HG03175 (cell line): ENCODE results near the gene ADPRHL1.
"Not testable (repeated sequence)": the region's sequence is repeated elsewhere in the genome, so short reads cannot be mapped to it uniquely, and the experiment has no call there.

ENCODE experiments used
- ATAC-seq: cut with Tn5 transposase; IDR thresholded peaks from one replicate; pipeline ENCODE4 v1.9.1; 2021; ENCODE audit warnings: mild to moderate bottlenecking, moderate library complexity; ENCODE audit not compliant: unreplicated experiment

The ADPRHL1 gene

DNA sequence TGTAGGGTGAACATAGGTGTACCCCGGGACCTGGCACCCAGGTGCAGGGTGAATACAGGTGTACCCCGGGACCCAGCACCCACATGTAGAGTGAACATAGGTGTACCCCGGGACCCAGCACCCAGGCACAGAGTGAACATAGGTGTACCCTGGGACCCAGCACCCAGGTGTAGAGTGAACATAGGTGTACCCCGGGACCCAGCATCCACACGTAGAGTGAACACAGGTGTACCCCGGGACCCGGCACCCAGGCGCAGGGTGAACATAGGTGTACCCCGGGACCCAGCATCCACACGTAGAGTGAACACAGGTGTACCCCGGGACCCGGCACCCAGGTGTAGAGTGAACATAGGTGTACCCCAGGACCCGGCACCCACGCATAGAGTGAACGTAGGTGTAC, 17.4 kb downstream of the ADPRHL1 start:
- ATAC-seq = not testable (repeated sequence)

DNA sequence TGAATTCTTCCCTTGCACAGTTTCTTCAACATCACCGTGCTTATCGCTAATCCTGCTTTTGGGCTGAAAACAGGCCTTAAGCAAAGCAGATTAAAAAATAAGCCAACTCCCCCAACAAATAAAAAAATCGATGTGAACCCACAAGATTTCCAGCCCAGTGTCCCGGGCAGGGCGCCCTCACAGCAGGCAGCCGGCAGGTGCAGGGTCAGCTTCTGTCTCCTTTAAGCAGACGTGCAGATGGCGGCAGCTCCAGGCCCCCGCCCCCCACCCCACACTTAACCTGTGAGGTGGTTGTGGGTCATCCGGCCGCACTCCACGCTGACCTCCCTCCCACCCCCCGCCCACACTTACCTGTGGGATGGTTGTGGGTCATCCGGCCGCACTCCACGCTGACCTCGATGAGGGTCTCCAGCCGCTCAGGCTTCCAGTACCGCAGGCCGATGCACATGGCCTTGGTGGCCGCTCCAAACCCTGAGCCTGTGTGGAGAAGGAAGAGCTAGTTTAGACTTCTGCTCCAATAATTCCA, 19.8 kb downstream of the ADPRHL1 start:
- no peak for ATAC-seq

DNA sequence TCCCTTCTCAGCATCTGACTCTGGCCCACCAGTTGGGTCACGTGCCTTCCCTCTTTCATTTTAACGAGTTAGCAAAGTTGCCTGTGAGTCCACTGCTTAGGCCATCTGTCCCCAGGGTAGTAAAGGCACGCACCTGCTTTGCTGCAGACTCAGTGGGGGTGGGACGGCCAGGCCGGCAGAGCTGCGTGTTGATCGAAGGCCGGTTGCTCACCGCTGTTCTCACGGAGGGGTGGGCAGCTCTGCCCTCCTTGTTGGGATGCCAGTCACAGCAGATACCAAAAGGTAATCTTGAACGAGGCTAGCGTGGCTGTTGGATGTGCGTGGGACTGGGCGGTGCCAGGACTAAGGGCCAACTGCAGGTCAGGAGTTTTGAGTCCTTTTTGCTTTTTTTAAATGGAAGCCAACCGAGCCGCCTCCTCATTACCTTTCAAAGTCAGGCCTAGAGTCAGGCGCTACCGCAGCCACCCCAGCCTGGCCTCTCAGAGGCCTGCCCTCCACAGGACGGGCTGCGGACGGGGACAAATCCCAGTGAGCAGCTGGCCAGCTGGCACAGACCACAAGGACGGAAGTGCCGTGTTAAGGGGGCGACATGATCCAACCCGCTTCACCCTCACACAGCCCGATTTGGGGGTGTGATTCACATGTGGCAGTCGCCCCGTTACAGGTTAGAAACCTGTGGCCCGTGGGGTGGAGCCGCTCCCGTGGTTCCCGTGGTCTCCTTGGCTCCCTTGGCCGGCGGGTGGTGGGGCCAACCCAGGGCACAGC, 20.6 kb downstream of the ADPRHL1 start:
- no peak for ATAC-seq

DNA sequence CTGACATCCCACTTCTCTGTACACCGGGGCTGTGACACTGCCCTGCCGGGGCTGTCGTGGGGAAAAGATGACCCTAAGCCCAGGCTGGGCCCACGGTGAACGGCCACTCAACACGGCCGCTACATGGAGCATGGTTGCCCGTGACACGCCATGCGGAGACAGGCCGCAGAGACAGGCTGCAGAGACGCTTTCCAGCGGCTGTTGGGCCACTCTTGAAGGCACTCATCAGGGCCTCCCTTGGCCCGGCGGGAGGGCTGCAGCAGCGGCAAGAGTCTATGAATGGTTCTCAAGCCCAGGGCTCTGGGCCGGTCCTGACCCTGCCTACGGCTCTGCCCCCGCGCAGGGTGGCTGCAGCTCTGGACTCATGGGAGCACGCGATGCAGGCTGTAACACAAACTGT, 22.1 kb downstream of the ADPRHL1 start:
- ATAC-seq = no peak

DNA sequence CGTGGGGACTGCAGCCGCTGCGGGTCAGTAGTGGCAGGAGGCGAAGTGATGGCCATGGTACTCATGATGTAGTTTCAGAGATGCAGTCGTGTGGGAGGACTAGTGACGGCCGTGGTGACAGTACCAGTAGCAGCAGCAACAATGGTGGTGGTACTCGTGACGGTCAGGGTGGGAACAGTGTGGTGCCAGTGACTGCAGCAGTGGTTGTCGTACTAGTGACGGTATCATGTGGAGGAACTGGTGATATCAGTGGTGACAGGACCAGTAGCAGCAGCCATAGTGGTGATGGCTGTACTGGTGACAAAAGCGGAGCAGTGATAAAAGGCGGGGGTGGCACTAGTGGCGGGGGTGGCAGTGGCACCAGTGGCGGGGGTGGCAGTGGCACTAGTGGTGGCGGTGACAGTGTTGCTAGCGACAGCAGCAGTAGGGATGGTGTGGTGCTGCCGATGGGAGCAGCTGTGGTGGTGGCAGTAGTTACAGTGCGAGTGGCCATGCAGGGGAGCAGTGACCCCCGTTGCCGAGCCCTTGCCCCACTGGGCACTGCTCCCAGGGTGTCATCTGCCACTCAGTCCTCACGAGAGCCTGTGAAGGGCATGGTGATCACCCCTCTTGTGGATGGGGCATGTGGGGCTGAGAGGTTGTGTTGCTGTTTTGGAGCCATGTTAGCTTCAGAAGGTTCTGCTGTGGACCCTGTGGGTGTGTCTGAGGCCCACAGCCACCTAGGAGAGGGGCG, 22.7 kb downstream of the ADPRHL1 start:
- ATAC-seq = no peak

DNA sequence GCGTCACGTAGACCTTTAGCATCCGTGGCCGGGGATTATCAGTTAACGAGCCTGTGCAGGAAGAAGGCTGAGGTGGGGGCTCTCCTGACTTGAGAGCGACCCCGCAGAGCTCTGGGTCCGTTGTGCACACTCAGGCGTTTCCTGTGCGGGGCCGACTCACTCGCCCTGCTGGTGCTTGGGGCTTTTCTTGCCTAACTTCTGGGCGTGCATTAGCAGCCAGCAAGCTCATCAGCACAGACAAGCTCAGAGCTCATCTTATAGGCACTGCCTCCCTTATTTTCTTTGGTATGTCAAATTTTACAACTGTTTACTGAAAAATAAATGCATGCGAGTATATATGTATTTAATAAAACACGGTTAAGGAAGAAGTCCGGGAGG, 23.7 kb downstream of the ADPRHL1 start:
- no peak for ATAC-seq

DNA sequence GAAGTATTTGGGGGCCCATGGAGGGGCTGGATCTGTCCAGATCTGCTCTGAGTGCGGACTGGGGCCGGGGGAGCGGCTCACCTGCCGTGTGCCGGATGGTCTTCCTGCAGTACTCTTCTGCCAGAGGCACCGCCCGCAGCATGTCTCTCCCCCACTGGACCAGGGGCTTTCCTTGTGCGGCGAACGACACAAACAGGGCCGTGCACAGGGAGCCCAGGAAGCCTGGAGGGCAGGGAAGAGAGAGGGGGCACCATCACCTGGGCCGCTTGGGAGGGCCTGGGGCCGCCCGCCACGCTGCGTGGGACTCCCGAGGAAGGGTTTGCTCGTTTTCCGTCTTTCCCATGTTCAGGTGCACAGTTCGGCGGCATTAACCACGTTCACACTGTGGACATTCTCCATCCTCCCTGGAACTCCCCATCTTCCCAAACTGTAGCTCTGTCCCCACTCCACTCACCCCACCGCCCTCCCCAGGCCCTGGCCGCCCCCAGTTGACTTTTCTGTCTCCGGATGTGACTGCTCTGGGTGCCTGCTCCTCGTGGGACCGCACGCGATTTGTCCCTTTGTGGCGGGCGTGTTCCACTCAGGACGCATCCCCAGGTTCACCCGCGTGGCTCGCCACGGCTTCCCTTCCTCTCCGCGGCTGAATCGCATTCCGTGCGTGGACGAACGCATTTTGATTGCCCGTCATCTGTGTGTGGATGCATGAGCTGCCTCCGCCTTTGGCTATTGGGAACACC, 24.2 kb downstream of the ADPRHL1 start:
- no peak for ATAC-seq

DNA sequence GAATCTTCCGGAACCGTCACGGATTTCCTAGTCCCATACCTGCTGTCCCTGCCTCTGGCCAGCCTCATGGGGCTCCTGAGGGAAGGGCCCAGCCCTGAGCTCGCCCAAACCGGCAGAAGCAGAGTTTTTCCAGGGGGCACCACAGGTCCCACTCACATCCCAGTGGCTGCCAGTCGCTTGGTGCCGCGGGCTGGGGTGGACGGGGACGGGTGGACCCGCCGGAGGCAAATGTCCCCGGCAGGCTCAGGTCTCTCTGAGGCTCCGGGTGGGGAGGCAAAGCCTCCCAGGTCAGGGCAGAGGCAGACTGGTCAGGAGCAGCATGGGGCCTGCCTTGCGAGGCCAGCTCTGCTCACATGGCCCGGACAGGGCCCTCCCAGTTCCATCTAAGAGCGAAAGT, 24.8 kb downstream of the ADPRHL1 start:
- ATAC-seq = no peak

DNA sequence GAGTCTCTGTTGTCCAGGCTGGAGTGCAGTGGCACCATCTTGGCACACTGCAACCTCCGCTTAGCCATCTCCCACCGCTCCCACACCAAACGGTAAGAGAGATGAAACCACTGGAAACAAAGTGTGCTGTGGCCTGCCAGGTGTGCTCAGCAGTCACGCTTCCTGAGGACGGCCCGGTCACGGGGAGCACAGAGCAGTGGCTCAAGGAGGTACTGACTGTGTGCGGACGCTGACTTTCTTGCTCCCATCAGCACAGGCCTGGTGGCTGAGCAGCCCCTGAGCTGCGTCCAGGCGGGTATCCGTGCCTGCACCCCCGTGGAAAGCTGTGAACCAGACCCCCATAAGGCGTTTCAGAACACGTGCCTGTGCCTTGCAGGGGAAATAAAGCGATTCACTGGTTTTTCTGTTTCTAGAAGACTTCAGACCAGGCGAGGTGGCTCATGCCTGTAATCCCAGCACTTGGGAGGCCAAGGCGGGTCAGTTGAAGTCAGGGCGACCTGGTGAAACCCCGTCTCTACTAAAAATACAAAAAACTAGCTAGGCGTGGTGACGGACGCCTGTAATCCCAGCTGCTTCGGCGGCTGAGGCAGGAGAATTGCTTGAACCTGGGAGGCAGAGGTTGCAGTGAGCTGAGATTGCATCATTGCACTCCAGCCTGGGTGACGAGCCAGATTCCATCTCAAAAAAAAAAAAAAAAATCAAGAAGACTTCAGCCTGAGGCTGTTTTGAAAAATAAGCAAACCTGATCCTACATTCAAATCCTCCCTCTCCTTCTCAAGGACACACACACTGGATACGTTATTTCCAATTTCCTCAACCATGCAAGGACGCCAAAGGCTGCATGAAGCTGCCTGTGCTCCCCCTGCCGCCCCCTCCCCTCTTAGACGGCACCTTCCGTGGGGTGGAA, 25.5 kb downstream of the ADPRHL1 start:
- ATAC-seq = no peak

DNA sequence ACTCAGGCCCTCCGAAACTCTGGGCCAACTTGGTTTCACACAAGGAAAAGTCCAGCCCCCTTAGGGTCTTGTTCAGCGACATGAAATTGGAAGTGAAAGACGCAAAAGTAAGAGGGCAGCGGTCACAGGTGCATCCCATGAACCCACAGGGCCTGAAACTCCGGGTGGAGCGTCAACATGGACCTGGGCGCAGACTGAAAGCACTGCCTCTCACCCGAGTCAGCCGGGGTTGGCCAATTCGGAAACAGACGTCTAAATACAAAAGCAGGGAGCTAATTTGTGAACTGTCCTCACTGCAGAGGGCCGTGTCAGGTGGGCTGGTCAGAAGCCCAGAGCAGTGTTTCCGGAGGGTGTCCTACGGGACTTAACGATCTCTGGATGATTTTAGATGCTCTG, 26.7 kb downstream of the ADPRHL1 start:
- ATAC-seq = no peak

DNA sequence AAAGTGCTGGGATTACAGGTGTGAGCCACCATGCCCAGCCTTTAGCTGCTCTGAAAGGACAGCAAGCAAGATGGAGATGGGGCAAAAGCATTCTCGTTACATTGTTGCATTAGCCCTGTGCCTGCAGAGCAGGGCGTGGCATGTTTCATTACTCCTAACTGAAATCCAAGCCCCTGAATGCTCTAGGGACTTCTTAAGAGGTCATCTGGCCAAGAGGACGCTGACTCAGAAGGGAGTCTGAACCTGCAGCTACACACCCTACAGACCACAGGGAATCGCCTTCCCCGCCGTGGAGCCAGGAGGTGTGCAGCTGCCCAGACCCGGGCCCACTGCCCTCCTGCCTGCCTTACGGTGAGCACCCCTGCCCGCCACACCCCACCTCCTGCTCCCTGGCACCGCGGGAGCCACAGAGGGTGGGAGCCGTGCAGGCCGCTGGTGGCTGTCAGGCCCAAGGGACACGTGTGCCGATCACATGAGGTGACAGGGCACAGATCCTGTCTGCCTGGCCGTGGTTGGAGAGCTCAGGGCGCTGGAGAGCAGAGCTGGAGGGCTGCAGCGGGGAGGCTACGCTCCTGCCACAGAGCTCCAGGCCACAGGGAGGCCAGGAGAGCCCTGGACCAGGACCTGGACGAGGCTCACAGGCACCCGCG, 27.2 kb downstream of the ADPRHL1 start:
- no peak for ATAC-seq

DNA sequence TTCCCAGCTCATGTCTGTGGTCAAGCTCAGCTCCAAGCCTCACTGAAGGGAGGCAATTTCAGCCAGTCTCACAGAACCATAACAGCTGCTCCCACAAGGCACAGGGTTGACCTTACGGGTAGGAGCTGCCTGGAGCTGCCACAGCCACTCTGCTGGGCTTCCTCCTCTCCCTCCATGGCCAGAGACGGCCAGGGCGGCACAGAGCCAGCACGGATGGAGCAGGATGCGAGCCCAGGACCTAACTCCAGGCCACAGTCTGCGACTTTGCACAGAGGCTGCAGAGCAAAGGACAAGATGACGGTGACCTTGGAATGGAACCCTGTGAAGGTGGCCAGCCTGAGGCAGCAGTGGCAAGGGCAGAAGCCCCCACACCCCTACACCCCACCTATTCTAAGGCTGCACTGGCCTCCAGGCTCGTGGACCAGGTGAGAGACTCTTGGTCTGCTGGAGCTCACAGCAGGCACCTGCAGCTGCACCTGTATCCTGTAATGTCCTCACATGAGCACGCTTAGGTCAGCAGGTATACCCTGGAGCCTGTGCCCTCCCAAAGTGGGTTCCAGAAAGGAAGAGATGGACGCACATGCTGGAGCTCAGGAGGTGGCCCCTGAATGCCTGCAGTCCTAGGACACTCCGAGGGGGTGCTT, 29.6 kb downstream of the ADPRHL1 start:
- no peak for ATAC-seq

DNA sequence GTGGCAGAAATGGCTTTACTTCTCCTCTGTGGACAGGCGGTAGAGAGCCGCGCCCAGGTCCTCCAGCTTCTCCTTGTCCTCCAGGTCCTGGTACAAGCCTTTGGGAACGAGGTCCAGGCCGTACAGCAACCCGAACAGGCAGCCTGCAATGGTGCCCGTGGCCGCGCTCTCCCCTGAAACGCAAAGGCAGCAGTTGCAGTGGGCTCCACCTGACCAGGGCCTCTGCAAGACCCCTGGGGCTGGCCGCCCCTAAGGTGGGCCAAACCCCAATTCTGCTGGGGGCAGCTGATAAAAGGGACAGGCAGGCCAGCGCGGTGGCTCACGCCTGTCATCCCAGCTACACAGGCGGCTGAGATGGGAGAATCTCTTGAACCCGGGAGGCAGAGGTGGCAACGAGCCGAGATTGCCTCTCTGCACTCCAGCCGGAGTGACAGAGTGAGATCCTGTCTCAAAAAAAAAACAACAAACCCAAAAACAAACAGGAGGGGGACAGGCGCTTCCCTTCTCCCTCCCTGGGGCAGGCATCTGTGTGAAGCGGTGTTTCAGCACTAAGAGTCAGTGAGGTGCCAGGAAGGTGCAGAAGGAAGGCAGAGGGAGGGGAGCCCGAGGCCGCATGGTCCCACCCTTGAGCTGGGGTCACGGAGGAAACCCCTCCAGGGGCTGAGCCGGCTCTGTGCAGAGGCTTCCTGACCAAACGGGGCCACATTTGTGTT, 30.3 kb downstream of the ADPRHL1 start:
- ATAC-seq = no peak

DNA sequence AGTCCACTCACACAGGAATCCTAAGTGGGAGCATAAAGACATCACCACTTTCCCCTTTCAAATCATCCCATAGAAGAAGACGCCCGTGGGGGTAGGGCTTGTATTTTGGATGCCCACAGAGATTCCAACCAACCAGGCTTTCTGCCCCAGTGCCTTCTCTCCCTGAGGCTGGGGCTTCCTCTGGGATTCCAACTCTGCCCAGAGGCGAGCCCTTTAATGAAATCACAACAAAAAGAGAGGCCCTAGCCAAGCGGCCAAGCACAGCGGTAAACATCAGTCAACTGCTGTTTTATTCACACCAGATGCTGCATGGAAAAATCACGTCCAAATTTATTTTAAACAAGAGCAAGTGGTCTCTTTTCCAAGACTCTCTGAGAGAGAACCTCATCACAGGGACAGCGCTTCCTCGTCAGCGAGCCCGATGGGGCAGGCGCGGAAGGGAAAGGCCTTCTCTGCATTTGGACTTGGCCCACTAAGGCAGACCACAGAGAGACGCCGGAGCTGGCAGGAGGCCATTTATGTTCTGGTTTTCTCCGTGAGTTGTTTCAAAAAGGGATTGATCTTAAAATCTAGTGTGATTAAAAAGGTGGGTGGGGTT, 31.5 kb downstream of the ADPRHL1 start:
- no peak for ATAC-seq

DNA sequence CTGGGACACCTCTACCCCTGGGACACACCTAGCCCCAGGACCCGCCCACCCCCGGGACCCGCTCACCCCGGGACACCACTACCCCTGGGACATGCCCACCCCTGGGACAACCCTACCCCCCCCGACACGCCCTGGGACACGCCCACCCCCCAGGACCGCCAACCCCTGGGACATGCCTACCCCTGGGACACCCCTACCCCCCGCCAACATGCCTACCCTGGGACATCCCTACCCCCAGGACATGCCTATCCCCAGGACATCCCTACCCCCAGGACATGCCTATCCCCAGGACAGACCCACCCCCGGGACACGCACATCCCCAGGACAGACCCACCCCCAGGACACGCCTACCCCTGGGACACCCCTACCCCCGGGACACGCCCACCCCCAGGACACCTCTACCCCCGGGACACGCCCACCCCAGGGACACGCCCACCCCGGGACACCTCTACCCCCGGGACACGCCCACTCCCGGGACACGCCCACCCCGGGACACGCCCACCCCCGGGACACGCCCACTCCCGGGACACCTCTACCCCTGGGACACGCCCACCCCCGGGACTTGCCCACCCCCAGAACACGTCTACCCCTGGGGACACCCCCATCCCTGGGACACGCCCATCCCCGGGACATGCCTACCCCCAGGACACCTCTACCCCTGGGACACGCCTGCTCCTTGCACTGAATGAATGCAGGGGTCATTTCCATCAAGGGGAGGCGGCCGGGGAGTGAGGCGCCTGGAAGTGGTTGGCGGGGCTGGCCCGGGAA, 32.3 kb downstream of the ADPRHL1 start:
- no peak for ATAC-seq

DNA sequence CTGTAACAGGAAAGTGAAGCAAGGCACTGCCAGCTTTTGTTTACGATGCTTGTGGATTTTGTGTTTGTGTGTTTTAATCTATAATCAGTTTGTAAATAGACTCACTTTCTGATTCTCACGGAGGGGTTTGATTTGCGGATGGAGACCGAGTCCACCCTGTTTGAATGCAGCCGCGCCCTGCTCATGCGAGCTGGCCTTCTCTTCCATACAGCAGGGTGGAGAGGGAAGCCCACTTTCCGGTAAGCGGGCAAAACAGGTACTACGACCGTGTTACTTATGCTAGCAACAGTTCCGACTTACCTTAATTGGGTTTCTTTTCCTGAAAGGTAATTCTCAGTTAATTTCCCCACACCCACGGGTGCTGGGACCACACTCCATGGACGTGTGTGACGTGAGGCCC, 33.1 kb downstream of the ADPRHL1 start:
- no peak for ATAC-seq

DNA sequence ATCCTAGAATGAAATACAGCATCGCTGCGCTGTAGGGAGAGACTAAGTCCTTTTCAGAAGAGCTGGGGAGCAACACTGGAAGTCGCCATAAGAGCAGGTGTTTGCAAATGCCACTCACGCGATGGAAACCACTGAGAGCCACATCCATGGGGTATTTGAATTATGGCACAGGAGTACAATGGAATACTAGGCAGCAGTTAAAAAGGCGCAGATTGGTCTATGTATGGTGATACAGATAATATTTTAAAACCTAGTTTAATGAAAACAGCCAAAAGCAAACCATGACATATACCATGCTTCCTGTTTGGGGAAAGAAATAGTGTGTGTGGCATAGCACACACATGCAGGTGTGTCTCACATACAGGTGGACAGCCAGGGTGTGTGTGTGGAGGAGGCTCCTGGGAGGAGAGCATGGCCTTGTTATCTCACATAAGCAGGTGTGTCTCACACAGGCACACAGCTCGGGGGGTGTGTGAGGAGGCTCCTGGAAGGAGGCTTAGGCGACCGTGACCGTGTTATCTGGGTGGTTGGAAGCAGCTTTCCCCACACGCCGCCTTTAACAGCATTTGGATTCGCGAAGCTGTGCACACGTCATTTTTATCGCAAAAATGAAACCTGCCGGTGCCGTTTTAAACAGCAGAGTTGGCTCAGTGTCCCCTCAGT, 33.6 kb downstream of the ADPRHL1 start:
- ATAC-seq = no peak
